Amygdala (tissue), 56 donors: Measurements from ENCODE around the gene UBAC1.

Experiments
- DNase-seq, 56 donors: peaks; one replicate each; lab custom pipeline; 2025; lab: John Stamatoyannopoulos, UW

UBAC1 gene

DNA sequence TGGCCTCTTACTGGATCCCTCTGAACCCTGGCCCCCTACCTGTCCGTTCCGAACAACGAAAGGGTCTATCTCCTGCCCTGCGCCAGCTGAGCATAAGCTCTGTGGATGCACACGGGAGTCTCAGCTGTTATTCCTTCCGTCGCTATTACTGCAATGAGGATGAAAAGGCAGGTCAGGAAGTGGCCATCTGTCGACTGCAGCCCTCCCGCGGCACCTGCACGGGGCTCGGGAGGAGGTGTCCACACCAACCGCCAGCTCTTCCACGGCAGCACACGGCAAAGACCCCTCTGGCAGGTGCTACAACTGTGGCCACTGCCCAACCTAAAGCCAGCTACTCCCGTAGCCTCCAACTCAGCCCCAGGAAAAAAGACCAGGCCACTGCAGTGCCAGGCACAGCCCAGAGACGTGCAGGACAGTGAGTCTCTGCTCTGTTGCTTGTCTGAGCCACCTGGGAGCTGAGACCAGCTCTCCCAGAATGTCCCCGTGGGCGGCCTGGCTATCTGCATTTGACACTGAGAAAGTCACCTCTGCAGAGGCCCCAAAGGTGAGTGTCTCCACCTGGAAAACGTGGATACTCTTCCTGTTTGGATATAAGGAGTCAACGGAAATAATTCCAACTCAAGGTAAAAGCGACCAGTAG lies 72.9 kb downstream of the UBAC1 start:
- DNase-seq = no peak

DNA sequence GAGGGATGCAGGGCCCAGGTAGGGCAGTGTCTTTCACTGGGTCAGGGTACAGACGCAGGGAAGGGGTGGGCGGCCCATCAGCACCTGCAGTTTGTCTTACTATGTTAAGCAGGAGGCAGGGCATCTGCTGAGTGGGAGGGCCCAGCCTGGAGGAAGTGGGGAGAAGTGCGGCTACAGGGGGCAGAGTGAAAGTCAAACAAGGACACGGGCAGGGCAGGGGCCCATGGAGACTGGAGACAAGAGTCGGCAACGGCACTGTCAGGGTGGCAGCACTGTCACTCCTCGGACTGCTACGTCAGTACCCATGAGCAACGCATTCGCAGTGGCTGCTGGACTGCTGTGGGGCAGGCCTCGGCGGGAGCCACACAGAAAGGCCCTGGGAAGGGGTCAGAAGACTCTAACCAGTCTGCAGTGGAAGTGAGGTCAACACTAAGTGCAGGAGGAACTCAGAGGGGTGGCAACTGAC lies 73.6 kb downstream of the UBAC1 start:
- peak in 6 of 56 donors; percentile 26 to 68 (median 36) for DNase-seq

GRCh38 chr9:135887021-135887507 lies 74.1 kb downstream of the UBAC1 start:
- peak in 25 of 56 donors; percentile 22 to 68 (median 42) for DNase-seq

- DNase-seq = peak in 13 of 56 donors; percentile 26 to 56 (median 44)
Measured at GRCh38 chr9:135886147-135886981, 74.8 kb downstream of the UBAC1 start.

DNA sequence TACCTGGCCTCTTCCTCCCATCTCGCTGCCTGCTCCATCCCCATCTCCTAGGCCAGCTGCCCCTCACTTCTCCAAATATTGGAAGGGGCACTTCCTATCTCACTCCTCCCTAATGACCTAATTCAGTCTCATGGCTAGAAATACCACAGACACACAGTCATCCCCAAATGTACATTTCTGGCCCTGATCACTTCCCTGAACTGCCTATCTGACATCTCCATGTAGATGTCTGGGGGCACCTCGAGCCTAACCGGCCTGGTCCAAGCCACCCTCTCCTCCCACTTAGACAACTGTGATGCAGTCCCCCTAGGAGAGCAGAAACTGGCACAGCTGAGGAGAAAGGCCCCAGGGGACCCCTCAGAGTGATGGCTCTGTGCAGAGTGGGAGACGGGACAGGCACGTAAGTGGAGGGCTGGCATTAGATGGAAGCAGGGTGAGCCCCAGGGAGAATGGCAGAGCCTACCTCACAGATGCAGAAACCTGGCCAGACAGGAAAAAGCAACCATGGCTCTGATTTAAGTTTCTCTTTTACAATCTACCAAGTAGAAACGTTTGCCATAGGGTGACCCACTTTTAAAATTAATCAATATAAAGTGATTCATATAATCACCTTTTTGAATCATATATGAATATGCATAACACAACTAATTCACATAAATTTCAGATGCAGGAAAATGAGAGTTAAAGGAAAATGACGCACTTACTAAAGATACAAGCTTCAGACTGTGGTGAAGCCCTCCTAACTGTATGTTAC lies 75.9 kb downstream of the UBAC1 start:
- no peak for DNase-seq

- DNase-seq = no peak
Measured at GRCh38 chr9:135884328-135885035, 76.7 kb downstream of the UBAC1 start.

GRCh38 chr9:135883410-135884089 lies 77.6 kb downstream of the UBAC1 start:
- peak in 14 of 56 donors; percentile 21 to 45 (median 34) for DNase-seq
